ENCODE results near the gene INTS11.

The INTS11 gene

DNA sequence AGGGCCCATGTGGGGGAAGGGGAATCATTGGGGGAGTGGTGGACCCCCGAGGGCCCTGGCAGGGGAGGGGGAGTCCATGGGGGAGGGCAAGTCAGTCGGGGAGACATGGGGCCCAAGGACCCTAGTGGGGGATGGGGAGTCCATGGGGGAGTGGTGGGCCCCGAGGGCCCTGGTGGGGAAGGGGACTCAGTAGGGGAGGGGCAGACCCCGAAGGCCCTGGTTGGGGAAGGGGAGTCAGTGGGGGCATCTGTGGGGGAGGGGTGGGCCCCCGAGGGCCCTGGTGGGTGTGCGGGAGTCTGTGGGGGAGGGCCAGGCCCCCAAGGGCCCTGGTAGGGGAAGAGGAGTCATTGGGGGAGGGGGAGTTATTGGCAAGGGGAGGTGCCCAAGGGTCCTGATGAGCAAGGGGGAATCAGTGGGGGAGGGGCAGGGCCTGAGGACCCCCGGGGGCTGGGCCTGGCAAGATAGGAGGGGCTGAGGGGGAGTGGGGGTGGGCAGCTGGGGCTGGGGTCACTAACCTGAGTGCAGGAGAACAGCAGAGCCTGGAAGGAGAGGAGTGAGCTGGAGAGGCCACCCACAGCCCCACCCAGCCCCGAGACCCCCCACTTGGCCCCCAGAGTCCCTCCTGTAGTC, 31.8 kb upstream of the INTS11 start:
- TF ChIP-seq, protein P1, sequence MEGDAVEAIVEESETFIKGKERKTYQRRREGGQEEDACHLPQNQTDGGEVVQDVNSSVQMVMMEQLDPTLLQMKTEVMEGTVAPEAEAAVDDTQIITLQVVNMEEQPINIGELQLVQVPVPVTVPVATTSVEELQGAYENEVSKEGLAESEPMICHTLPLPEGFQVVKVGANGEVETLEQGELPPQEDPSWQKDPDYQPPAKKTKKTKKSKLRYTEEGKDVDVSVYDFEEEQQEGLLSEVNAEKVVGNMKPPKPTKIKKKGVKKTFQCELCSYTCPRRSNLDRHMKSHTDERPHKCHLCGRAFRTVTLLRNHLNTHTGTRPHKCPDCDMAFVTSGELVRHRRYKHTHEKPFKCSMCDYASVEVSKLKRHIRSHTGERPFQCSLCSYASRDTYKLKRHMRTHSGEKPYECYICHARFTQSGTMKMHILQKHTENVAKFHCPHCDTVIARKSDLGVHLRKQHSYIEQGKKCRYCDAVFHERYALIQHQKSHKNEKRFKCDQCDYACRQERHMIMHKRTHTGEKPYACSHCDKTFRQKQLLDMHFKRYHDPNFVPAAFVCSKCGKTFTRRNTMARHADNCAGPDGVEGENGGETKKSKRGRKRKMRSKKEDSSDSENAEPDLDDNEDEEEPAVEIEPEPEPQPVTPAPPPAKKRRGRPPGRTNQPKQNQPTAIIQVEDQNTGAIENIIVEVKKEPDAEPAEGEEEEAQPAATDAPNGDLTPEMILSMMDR (IDR thresholded peaks at IDR 0.05; ENCODE audit: low read length): no peak
- TF ChIP-seq EZH2 (IDR thresholded peaks at IDR 0.05; ENCODE audit: borderline replicate concordance, low read length): no peak
- no peak overlapping the region for H3K4me2 ChIP-seq (ENCODE audit: low read length)
- peaks cover 13% of the 10 kb centered on the region; the same call in 1 of the 2 replicates for H3K27me3 ChIP-seq (ENCODE audit: insufficient read depth, low read length)
- H3K9me3 ChIP-seq (ENCODE audit: low read length): no peaks in the 10 kb centered on the region
- H4K20me1 ChIP-seq (ENCODE audit: insufficient read depth, low read length): no peaks in the 10 kb centered on the region
- no peak overlapping the region for H2AFZ ChIP-seq (ENCODE audit: low read length)
- no peaks in the 10 kb centered on the region for H3K9me2 ChIP-seq (ENCODE audit: low read depth, low read length)
- H3F3A ChIP-seq (ENCODE audit: insufficient read depth, low read length): no peaks in the 10 kb centered on the region; the same call in 1 of the 2 replicates
- H3K4me3 ChIP-seq (ENCODE audit: low read depth, low read length, poor library complexity, severe bottlenecking): no peak overlapping the region
- H3K79me2 ChIP-seq (ENCODE audit: insufficient read depth, low read length): no peaks in the 10 kb centered on the region
- H3K36me3 ChIP-seq (ENCODE audit: insufficient read depth, low read length): no peaks in the 10 kb centered on the region
- no peak overlapping the region for H3K9ac ChIP-seq (ENCODE audit: low read length)
- no peak overlapping the region for H3K27ac ChIP-seq (ENCODE audit: low read depth, low read length, poor library complexity, severe bottlenecking)
- H3K4me1 ChIP-seq (ENCODE audit: insufficient read depth, low read length, severe bottlenecking): peaks cover 6% of the 10 kb centered on the region

DNA sequence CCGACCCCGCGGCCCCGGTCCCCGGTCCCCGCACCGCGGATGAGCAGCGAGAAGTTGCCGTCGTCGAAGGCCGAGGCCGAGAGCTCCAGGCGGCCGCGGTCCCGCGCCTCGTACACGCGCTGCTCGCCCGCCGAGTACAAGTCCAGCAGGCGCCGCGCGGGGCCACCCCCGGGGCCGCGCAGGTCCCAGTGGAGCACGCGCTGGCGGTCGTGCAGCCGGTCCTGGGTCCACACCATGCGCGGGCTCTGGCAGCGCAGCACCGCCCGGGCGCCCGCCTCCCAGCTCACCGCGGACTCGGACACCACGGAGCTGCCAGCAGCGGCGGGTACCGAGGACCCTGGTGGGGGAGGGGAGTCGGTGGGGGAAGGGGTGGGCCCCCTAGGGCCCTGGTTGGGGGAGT, 31.0 kb upstream of the INTS11 start:
- no peak overlapping the region for H3K9ac ChIP-seq (ENCODE audit: low read length)
- H3K4me1 ChIP-seq (ENCODE audit: insufficient read depth, low read length, severe bottlenecking): peaks cover 6% of the 10 kb centered on the region
- no peak overlapping the region for H3K4me2 ChIP-seq (ENCODE audit: low read length)
- H4K20me1 ChIP-seq (ENCODE audit: insufficient read depth, low read length): no peaks in the 10 kb centered on the region
- no peaks in the 10 kb centered on the region for H3K36me3 ChIP-seq (ENCODE audit: insufficient read depth, low read length)
- no peaks in the 10 kb centered on the region for H3K79me2 ChIP-seq (ENCODE audit: insufficient read depth, low read length)
- no peaks in the 10 kb centered on the region; the same call in 1 of the 2 replicates for H3F3A ChIP-seq (ENCODE audit: insufficient read depth, low read length)
- H3K27me3 ChIP-seq (ENCODE audit: insufficient read depth, low read length): peaks cover 13% of the 10 kb centered on the region; the same call in 1 of the 2 replicates
- H3K27ac ChIP-seq (ENCODE audit: low read depth, low read length, poor library complexity, severe bottlenecking): no peak overlapping the region
- H2AFZ ChIP-seq (ENCODE audit: low read length): no peak overlapping the region
- TF ChIP-seq EZH2 (IDR thresholded peaks at IDR 0.05; ENCODE audit: borderline replicate concordance, low read length): no peak
- TF ChIP-seq, protein P1 (IDR thresholded peaks at IDR 0.05; ENCODE audit: low read length): no peak
- H3K4me3 ChIP-seq (ENCODE audit: low read depth, low read length, poor library complexity, severe bottlenecking): no peak overlapping the region
- H3K9me3 ChIP-seq (ENCODE audit: low read length): no peaks in the 10 kb centered on the region
- H3K9me2 ChIP-seq (ENCODE audit: low read depth, low read length): no peaks in the 10 kb centered on the region

DNA sequence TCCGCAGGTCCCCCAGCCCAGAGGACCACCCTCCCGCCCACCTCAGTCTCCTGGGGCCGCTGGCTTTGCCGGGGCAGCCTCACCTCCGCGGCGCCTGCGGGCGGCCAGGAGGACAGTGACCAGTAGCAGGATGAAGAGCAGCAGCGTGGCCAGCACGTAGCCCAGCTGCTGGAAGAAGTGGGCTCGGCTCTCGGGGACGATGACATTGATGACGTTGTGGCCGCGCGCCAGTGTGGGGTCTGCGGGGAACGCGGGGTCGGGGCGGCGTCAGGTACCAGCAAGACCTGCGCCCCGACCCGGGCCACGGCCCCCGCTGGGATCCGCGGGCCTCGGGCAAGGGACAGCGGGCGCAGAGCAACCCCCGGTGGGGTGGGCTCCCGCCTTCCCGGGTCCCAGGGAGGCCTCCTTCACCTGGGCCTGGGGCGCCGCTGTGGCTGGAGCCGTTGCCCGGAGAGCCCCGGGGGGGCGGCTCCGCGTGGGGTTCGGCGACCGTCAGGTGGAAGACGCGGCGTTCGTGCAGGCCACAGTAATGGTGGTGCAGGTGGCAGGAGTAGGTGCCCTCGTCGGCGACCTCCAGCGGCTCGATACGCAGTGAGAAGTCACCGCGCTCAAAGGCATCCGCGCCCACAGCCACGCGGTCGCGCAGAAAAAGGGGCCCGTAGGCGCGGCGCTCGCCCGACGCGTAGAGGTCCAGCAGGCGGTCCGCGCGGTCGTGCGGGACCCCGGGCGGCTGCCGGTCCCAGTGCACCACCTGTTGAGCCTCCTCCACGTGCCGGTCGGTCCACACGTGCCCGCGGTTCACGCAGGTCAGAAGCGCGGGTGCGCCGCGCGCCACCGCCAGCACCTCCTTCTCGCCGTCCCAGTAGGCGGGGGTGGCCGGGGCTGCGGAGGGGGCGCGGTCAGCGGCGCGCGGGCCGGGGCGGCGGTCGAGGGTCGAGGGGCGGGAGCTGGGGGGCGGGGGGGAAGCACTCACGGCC, 30.1 kb upstream of the INTS11 start:
- Histone ChIP-seq H3K9me3 (ENCODE audit: low read length) (no peaks in the 10 kb centered on the region), H3K27ac (ENCODE audit: low read depth, low read length, poor library complexity, severe bottlenecking) (no peak overlapping the region), H3K4me2 (ENCODE audit: low read length) (no peak overlapping the region), H3K36me3 (ENCODE audit: insufficient read depth, low read length) (no peaks in the 10 kb centered on the region), H3K79me2 (ENCODE audit: insufficient read depth, low read length) (no peaks in the 10 kb centered on the region), H4K20me1 (ENCODE audit: insufficient read depth, low read length) (no peaks in the 10 kb centered on the region), H3K4me1 (ENCODE audit: insufficient read depth, low read length, severe bottlenecking) (peaks cover 6% of the 10 kb centered on the region), H3F3A (ENCODE audit: insufficient read depth, low read length) (no peaks in the 10 kb centered on the region; the same call in 1 of the 2 replicates), H3K27me3 (ENCODE audit: insufficient read depth, low read length) (peaks cover 13% of the 10 kb centered on the region; the same call in 1 of the 2 replicates), H3K9ac (ENCODE audit: low read length) (no peak overlapping the region), H3K9me2 (ENCODE audit: low read depth, low read length) (no peaks in the 10 kb centered on the region), H3K4me3 (ENCODE audit: low read depth, low read length, poor library complexity, severe bottlenecking) (no peak overlapping the region), H2AFZ (ENCODE audit: low read length) (no peak overlapping the region)
- TF ChIP-seq, protein P1 (IDR thresholded peaks at IDR 0.05; ENCODE audit: low read length): no peak
- TF ChIP-seq EZH2 (IDR thresholded peaks at IDR 0.05; ENCODE audit: borderline replicate concordance, low read length): no peak

All from OCI-LY1 (cell line).